ENCODE results near the gene NSG1.
"Not testable (repeated sequence)": the region's sequence is repeated elsewhere in the genome, so short reads cannot be mapped to it uniquely, and the experiment has no call there.

NSG1 gene

DNA sequence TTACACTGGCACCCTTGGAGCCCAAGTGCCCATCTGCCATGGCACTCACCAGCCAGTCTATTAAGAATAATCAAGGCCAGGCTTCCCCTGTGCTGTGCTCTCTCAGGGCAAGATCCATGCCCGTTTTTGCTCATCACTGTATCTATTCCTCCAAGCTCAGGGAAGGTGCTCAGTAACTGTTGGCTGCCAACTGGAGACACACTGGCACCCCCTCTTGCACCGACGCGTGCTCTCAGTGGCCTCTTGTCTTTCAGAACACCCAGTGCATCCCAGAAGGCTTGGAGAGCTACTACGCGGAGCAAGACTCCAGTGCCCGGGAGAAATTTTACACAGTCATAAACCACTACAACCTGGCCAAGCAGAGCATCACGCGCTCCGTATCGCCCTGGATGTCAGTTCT, 30.1 kb downstream of the NSG1 start:
- DNase-seq (ENCODE audit: low spot score), result no peak

DNA sequence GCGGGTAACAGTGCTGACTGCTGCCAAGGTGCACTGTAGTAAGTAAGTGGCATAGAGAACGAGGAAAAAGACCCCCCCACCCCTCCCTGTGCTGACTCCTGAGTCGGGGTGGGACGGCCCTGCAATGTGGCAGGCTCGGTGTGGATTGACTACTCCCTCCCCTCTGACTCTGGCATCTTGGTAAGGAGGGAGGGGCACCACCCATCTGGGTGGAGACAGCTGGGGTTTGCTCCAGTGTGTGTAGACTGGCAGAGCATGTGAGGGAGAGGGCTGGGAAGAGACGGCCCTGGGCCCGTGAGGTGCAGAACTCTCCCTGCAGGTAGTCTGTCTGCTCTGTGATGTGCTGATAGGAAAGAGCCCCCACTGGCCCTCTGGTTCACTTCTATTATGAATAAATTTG, 31.0 kb downstream of the NSG1 start:
- DNase-seq (ENCODE audit: low spot score), result no peak

DNA sequence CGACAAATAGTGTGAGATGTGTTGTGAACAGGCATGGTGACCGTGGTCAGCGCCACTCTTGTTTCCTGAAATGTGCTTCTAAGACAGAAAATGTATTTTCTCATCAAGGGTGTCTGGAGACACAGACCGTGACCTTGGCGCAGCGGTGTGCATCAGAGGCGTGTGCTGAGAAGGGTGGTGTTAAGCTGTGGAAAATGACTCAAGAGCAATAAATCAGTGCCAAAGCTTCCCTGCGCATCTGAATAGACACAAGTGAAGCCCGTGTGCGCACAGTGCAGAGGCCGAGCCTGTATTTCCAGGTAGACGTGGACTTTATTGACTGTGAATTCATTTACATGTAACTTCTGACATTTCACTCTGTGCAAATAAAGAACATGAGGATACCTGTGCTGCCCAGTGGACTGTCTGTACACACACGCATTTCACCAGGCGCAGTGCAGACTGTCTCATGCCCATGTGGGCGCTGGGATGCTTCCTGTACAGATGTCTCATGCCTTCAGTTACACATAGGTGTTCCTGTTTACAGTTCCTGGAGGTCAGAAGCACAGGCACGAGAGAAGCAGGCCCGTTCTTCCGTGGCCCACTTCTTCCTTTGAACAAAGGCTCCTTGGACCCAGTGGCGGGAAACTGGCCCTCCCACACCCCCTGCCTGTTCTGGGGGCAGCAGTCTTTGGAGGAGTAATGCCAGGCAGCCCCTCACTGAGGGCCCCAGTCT, 31.9 kb downstream of the NSG1 start:
- no peak for DNase-seq (ENCODE audit: low spot score)

DNA sequence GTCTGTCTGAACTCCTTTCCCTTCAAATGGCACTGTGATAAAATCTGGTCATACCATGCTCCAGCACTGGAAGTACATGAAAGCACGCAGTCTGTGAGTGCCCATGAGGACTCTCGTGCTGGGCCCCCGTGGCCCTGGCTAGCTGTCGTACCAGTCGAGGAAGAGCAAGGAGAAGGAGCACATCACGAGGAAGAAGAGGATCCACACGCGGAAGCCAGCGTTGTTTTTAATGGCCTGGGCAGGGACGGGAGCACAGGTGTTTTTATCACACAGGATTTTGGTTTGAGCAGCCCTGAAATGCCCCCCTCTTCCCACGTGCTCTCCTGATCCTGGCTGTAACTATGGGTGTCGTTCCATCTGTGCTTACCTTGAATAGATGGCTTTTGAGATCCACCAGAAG, 33.0 kb downstream of the NSG1 start:
- DNase-seq (ENCODE audit: low spot score), result no peak

DNA sequence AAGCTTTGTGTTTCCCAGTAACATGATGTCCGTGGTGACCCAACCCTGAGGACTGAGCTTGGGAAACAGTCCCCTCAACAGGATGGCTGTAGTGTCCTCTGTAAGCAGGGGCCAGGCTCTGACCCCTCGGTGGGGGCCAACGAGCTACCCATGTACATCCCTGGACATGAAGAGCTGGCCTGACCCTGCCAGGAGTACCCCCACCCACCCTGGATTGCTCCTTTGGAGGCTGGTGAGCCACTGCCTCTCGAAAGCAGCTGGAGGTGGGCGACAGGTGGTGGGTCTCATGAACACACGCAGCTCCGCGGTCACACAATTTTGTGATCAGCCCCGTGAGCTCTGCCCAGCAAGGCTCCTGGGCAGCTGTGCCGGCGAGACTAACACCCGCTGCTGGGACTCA, 33.5 kb downstream of the NSG1 start:
- DNase-seq (ENCODE audit: low spot score), result no peak

DNA sequence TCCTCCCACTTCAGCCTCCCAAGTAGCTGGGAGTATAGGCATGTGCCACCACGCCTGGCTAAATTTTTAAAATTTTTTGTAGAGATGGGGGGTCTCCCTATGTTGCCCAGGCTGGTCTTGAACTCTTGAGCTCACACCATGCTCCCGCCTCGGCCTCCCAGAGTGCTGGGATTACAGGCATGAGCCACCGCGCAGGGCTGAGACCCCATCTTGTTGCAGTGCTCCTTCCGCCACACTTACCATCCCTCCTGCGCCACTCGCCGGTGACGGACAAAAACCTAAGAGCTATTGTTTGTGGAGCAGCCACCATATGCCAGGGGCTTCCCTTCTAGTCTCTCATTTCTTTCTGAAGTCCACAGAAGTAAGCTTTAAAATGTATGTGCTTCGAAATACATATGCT, 34.5 kb downstream of the NSG1 start:
- no peak for DNase-seq (ENCODE audit: low spot score)

DNA sequence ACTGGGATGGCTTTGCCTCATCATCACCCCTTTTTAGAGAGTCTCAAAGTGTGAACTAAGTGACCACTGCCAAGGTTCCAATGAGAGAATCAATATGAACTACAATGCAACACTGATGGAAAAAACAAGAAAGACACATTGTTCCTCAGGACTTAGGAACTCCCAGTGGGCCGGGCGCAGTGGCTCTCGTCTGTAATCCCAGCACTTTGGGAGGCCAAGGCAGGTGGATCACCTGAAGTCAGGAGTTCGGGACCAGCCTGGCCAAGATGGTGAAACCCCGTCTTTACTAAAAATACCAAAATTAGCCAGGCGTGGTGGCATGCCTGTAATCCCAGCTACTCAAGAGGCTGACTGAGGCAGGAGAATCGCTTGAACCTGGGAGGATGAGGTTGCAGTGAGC, 35.2 kb downstream of the NSG1 start:
- DNase-seq (ENCODE audit: low spot score), result not testable (repeated sequence)

DNA sequence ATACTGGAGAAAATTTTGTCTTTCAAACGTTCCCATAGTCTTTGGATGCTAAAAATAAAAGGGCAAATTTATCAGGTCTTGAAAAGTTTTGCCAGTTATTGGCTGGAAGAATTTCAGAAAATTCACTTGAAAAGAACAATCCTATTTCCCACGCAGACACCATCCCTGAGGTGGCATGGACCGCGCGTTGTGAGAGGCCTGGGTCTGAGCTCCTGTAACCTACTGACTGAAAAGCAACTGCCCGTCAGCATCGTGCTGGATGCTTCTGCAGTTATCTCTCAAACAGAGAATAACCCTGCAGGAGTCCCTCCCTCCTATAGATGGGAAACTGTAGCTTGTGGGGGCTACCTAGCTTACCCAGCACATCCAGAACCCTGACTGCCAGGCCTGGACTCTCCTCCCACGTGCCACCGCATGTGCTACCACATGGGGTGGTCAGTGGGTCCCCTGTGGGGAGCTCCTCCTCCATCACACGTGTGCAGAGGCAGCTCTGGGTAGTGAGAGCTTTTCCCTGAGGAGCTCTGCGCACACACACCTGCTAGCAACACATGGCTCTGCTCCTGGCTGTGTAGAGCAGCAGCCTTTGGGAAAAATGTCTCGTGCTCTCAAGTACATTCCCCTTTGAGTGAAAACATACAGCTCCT, 36.1 kb downstream of the NSG1 start:
- no peak for DNase-seq (ENCODE audit: low spot score)

DNA sequence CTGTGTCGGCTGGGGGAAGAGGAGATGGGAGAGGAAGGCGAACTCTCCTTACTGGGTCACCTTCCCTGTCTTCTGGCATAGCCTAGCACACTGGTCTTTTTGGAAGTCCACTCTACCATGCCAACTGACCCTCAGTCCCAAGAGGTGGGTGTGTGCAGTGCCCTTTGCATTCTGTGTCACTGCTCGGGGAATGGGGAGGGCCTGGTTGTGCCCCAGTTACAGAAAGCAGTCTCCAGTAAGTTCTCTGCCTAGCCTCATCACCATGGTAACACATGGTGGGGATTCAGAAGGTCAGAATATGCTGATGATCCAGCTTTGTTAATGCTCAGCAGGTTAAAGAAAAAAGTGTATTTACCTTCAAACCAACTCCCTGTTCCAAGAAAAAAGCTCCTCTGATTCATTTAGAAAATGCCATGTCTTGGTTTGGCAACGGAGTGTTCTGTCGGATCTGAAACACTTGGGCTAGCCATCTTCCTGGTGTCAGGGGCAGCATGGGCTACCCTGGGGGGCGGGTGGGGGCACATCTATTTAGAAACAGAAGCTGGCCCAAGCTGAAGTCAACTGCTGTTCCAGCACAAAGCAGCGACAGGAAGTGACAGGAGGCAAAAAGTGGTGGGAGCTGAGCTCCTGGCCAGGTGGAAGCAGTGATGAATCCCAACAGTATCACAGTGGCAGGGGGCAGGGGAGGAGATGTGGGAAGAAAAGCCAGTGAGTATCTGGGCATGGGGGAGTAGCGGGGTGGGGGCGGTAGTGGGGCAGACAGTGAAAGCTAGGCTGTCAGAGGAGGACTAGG, 37.0 kb downstream of the NSG1 start:
- no peak for DNase-seq (ENCODE audit: low spot score)

DNA sequence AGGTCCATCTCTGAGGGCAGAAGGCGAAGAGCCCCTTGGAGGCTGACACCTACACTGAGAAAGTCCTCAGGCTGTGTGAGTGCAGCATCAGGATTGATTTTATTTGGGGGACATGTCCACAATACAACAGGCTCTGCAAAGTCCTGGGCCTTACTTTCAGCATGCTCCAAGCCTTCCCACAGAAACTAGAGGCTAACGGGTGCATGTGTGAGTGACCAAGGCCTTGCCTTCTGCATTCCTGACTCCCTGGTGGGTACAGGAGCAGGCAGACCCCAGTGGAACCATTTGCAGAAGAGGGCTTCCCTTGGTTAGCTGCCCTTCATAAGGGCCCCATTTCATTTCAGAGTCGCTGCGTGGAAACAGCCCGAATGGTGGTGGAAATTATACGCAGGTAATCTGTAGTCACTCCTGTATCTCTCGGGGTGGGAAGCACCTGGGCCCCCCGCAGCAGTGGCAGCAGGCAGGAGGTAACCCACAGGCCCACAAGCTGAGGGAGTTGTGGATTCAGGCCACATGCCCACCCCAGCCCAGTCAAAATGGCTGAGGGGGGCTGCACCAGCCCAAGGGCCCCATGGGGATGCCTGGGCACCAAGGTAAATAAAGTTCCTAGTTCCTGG, 37.7 kb downstream of the NSG1 start:
- no peak for DNase-seq (ENCODE audit: low spot score)

DNA sequence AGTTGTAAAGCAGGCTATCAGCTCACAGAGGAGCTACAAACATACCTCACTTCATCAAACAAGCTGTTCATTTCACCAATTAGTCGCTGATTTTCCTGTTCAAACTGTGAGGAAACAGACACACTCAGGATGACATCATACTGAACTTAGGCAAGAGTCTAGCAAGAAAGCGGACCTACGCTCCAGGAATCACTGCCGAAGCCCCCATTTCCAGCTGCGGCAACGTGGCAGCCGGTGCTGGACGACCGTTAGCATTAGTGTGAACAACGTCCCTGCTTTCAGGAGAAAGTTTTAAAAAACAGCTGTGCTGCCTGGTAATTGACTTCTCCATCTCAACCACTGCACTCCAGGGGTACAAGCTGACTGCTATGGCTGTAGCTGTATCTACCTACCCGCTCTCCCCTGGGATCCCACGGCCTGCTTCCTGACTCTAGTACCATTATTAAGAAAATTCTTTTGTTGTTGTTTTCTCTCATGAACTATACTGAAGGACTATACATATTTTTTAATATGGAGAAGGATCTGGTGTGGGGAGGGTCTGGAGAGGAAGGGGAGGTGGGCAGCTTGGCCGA, 38.3 kb downstream of the NSG1 start:
- DNase-seq (ENCODE audit: low spot score), result no peak

DNA sequence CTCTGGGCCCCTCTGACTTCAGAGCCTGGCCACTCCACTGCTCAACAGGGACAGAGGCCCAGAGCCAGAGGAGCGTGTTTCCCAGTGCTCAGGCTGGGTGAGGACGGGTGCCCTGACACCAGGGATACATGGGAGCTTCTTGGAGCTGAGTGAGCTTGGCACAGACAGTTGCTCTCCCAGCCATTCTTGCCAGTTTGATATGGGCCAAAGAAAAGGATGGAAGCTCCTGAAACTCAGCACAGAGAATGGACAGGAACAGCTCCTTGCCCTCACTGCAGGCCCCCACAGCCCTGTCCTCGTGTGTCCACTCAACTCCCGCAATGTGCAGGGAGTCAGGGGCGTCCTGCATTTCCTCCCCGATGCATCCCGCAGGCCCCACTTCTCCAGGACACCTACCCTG, 38.8 kb downstream of the NSG1 start:
- no peak for DNase-seq (ENCODE audit: low spot score)

DNA sequence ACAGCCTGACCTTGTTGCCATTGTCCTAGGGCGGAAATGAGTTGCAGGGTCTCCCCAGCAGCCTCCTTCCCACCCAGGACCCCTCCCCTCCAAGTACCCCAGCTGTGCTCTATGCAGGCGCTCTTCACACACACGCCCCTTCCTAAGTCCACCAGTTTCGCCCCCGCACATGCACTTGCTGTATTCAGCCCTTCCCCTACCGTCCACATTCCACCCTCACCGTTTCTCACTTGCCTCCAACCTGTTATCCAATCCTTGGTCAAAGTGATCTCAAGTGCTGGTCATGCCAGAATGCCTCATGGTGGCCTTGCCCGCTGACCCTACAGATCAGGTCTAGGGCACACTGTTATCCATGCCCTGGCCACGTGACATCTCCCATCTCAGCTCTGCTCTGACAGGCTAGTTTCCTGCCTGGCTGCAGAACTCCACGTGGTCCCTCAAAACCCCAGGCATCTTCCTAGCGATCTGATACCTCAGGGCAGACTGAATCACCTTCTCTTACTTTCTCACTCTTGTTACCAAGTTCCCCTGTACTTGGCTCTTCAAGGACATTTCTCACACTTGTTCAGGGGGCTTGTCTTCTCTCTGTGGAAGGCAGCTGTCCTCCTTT, 39.7 kb downstream of the NSG1 start:
- no peak for DNase-seq (ENCODE audit: low spot score)

DNA sequence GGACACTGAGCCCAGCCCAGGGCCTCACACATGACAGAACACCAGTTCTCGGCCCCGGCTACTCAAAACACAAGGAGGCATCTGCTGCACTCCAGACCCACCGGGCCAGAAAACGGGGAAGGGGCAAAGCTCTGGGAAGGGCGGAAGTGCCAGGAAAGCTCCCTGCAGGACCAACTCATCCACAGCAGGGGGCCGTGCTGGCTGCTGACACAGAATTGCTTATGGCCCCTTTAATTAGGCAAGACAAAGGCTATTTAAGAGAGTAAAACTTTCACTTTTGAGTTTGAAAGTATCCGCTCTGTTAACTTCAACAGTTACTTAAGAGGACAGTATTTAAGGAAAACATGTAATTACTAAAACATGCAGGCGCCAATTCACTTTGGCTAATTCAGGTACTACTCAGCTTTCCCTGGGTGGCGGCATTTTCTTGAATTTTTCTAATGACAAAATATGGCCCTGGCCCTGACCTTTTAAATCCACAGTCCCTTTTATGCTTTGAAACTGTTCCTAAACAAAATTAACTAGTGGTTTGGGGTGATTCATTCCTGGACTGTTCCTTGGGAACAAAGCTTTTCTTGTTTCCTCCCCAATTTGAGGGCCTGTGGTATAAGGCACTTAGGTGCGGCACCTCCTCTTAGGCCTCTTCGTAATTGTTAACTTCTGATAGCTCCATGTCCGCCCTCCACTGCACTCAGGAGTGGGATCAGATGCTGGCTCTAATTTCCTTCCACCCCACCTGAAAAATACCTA, 40.4 kb downstream of the NSG1 start:
- DNase-seq (ENCODE audit: low spot score), result no peak

DNA sequence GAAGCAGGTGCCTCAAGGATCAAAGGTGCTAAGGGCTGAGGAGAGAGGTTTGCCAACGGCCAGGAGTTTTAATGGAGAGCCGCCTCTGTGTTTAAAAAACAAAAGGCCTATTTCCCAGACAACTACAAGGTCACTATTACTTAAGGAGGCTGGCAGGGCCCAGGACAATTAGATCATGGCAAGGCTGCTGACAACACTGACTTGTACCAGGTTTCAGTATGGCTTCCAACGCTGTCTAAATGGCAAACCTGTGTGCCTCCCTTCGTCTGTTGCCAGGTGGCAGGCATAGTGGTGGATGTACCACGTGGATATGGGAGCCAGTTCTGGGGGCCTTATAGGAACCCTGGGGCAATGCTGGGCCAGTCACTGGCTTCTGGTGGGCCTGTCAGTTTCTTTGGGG, 41.0 kb downstream of the NSG1 start:
- no peak for DNase-seq (ENCODE audit: low spot score)

DNA sequence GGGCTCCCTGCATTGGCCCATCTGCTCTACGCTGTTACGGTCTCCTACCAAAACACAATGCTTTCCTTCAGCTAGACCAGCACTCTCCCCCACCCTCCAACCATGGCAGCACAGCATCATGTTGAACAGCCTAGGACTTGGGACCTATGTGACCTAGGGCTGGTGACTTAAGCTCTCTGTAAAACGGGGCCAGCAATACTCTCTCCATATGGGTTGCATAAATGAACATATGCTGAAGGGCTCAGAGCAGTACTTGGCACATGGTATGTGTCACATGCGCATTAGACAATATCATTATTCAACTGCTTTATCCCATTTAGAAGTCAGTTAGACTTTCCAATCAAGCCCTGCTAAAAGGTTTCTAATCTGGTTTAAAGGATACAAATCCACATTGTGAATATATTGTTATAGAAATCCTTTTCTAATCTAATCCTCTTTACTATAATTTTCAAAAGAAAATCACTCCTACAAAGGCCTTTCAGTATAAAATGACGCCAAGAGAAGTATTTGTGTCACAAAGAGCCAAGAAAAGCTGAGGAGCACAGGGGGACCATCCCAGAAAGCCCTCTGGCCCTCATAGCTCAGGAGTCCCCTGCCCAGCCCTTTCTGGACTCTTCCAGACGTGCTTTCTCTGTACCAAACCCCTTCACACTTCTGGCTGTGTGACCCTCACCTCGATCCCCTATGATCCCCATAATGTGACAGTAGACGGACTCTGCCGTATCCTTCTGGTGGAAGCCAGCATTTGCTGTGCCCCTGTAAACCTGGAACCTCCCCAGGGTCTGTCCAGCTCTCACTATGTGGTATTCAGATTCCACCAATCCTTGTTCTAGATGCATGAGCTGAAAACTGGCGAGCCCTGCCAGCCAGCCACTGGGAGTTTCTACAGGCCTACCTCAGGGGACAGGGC, 42.3 kb downstream of the NSG1 start:
- no peak for DNase-seq (ENCODE audit: low spot score)

DNA sequence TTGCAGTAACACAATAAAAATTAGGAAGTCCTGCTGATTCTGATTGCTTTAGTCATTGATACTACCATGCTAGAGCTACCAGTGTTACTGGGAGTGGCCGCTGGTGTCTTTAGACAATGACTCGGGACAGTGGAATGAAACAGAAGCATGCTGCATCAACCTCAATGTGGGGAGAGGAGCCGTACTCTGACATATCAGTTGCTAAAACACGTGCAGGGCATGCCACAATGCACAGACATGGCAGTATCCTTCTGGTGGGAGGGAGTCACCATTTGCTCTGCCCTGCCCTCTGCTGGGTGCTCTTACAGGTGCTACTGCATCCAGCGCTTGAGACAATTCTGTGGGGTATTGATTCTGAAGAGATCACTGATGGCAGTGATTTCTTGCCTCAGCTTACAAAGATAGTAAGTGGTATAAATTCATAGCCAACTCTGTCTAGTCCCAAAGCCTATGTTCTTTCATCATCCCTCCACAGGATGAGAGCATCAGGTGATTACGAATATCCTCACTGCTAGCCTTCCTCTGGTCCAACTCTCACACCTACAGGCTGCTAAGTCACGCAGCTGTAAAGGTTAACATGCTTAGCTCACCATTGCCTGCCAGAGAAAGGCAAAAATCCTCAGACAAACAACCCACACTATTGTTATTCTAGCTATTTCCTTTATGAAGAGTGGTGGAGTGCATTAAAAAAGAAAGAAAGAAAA, 43.7 kb downstream of the NSG1 start:
- DNase-seq (ENCODE audit: low spot score), result peak; percentile 94

DNA sequence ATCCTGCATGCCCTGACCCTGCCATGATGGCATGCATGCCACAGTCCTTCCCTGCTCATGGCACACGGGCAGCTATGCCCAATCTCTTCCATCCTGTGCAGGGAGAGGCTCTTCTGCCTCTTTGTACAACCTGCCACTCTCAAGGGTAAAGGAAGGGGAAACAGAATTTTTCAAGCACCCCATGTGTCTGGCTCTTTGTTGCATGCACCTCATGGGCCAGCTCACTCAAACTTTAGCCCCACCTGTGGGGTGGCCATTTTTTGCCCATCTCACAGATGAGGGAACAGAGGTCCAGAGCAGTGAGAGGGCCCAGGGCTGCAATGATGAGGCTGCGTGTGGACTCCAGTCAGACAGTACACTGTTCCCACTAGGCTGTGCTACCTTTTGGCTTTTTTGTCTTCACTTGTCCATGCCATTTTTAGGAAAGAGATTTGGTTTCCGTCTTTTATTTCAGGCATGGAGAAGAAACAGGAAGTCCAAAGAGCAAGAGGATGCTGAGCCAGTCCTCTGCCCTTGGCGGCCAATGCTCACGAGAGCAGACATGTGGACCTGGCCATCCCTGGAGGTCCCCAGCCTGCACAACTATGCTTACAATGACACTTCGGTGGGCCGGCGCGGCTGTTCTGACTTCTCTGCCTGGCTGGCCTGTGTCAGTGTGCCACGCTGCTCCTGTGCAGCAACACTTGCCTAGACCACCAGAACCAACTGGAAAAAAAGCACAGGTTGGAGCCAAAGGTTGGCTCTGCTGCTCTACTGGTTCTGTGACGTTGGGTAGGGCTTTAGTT, 45.6 kb downstream of the NSG1 start:
- no peak for DNase-seq (ENCODE audit: low spot score)

DNA sequence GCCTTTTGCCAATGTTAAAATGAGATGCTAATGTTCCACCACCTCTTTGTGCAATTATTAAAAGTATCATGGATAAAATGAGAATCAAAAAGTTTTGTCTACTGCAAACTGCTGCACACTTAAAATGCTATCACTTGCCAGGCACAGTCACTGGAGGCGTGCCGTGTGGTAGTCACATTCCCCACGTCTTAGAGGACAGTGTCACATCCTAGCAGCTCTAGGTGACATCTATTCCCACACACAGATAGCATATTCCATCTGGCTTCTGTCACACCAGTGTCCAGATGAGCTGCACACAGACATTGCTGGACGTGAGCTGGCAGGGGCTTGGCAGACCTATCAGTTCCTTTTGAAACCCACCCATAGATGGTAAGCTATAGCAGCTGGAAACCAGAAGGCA, 47.0 kb downstream of the NSG1 start:
- DNase-seq (ENCODE audit: low spot score), result no peak
